B cell (primary cell): ENCODE data around the gene TNIK. TPM values are rescaled to one million over a fixed set of nuclear protein-coding genes. Genes with fewer than 3 reads are reported as not detected.
"Not testable (repeated sequence)": the region's sequence is repeated elsewhere in the genome, so short reads cannot be mapped to it uniquely, and the experiment has no call there.

Experiments used
- ATAC-seq: fragments of 200-7000 bp; cut with Tn5 transposase; one replicate; pipeline ENCODE4 v1.10.0; 2021; ENCODE audit warnings: low read depth, mild to moderate bottlenecking, moderate number of reproducible peaks, moderate library complexity
- CTCF ChIA-PET: fragments of 350-600 bp; sonication (Branson Sonifier 250); formaldehyde crosslinking; loops from one replicate; lab custom pipeline; 2021; ENCODE audit warnings: antibody characterized with exemption, inconsistent platforms; lab: Charles Lee
- POLR2A ChIA-PET: fragments of 350-600 bp; sonication (Branson Sonifier 250); formaldehyde crosslinking; loops from one replicate; lab custom pipeline; 2021; ENCODE audit warnings: antibody characterized with exemption; lab: Charles Lee
- DNase-seq: peaks from one replicate; pipeline ENCODE4 v3.0.0; 2013
- H2AFZ ChIP-seq: 2 replicates; pipeline ENCODE4 v1.6.1; 2012; ENCODE audit warnings: mild to moderate bottlenecking, low read depth, low read length; ENCODE audit not compliant: insufficient read depth, poor library complexity, severe bottlenecking
- H3K27ac ChIP-seq, 2 donors: 1 replicate in 1 of 2; 2 replicates in 1 of 2; pipeline ENCODE4 v1.5.1; 2012 to 2013; ENCODE audit warnings: low read length in 2 of 2, mild to moderate bottlenecking in 2 of 2, moderate library complexity in 1 of 2
- H3K27me3 ChIP-seq, 4 experiments: fragments of 200-600 bp in 1 of 4; sonication (generic) in 1 of 4; replicated peaks in 1 of 4; 1 replicate in 2 of 4; 2 replicates in 2 of 4; pipeline versions ENCODE4 v1.6.1 to v1.7.0; 2013 to 2016; ENCODE audit warnings: low read length in 3 of 4, mild to moderate bottlenecking in 2 of 4, mixed read lengths in 1 of 4, moderate library complexity in 1 of 4; ENCODE audit not compliant: insufficient read depth in 4 of 4, control insufficient read depth in 3 of 4; ENCODE audit errors: control extremely low read depth in 1 of 4
- H3K36me3 ChIP-seq, 2 experiments: replicated peaks in 1 of 2; 1 replicate in 1 of 2; 2 replicates in 1 of 2; pipeline versions ENCODE4 v1.6.1 to v1.7.1; 2013; ENCODE audit warnings: low read length in 1 of 2; ENCODE audit not compliant: insufficient read depth in 2 of 2, control insufficient read depth in 1 of 2; ENCODE audit errors: control extremely low read depth in 1 of 2, extremely low read depth in 1 of 2
- H3K4me1 ChIP-seq, 2 donors: fragments of 200-600 bp in 1 of 2; sonication (generic) in 1 of 2; 1 replicate in 1 of 2; 2 replicates in 1 of 2; pipeline versions ENCODE4 v1.5.1 to v1.6.1; 2013 to 2017; ENCODE audit warnings: low read length in 2 of 2; ENCODE audit not compliant: control insufficient read depth in 2 of 2, insufficient read depth in 2 of 2
- H3K4me2 ChIP-seq: replicated peaks from 2 replicates; pipeline ENCODE3; 2012; ENCODE audit warnings: mild to moderate bottlenecking, low read depth, low read length; ENCODE audit not compliant: poor library complexity, severe bottlenecking
- H3K4me3 ChIP-seq, 5 experiments: fragments of 200-600 bp in 1 of 5; sonication (generic) in 1 of 5; 1 replicate in 3 of 5; 2 replicates in 2 of 5; pipeline versions ENCODE4 v1.5.1 to v1.7.0; 2011 to 2016; ENCODE audit warnings: low read length in 4 of 5, mild to moderate bottlenecking in 4 of 5, low read depth in 2 of 5, control low read depth in 1 of 5, moderate library complexity in 1 of 5; ENCODE audit not compliant: insufficient read depth in 1 of 5; ENCODE audit errors: control extremely low read depth in 1 of 5, extremely low read depth in 1 of 5
- H3K79me2 ChIP-seq: fragments of 200-600 bp; sonication (generic); one replicate; pipeline ENCODE4 v1.6.0; 2016; ENCODE audit warnings: low read length; ENCODE audit not compliant: control insufficient read depth, insufficient read depth
- H3K9ac ChIP-seq: fragments of 200-600 bp; sonication (generic); 2 replicates; pipeline ENCODE4 v1.6.1; 2017; ENCODE audit warnings: mild to moderate bottlenecking, low read length, moderate library complexity
- H3K9me3 ChIP-seq, 3 donors: one replicate each; pipeline versions ENCODE4 v1.6.1 to v1.7.1; 2013; ENCODE audit warnings: low read length in 2 of 3; ENCODE audit not compliant: control insufficient read depth in 2 of 3, insufficient read depth in 1 of 3; ENCODE audit errors: control extremely low read depth in 1 of 3
- H4K20me1 ChIP-seq: 2 replicates; pipeline ENCODE4 v1.6.0; 2012; ENCODE audit warnings: mild to moderate bottlenecking, low read length; ENCODE audit not compliant: insufficient read depth, control insufficient read depth, poor library complexity, severe bottlenecking
- H3K27ac Mint-ChIP-seq: one replicate; pipeline ENCODE4 v1.8.0; 2021; ENCODE audit warnings: mixed read lengths
- H3K27me3 Mint-ChIP-seq: one replicate; pipeline ENCODE4 v1.8.0; 2021; ENCODE audit warnings: mixed read lengths
- H3K4me1 Mint-ChIP-seq: one replicate; pipeline ENCODE4 v1.8.0; 2021; ENCODE audit warnings: mixed read lengths
- H3K4me3 Mint-ChIP-seq: one replicate; pipeline ENCODE4 v1.8.0; 2021; ENCODE audit warnings: mixed read lengths
- H3K9me3 Mint-ChIP-seq: one replicate; pipeline ENCODE4 v1.8.0; 2022; ENCODE audit warnings: mixed read lengths; ENCODE audit not compliant: insufficient read depth
- EZH2 ChIP-seq: IDR thresholded peaks from 2 replicates; pipeline ENCODE4 v1.6.1; 2012; ENCODE audit warnings: borderline replicate concordance, low read depth, mild to moderate bottlenecking, moderate library complexity, low read length; ENCODE audit not compliant: insufficient read depth, poor library complexity, severe bottlenecking
- WGBS: methylation state at CpG from one replicate; pipeline ENCODE4 v1.1.5; 2013; ENCODE audit warnings: missing lambda C conversion rate; ENCODE audit not compliant: insufficient coverage; 5-methylcytosine and 5-hydroxymethylcytosine counted together
- intact Hi-C: fragments of 100-400 bp; cut with micrococcal nuclease; formaldehyde crosslinking; loops from one replicate; pipeline ENCODE4 v1.10.0; 2022
- polyA plus RNA-seq: library from polyadenylated mRNA; depleted of rRNA; stranded (reverse); fragments of >200 nt; gene quantifications from 2 replicates; pipeline ENCODE4 v1.2.3, GENCODE V29; 2012
- total RNA-seq, 2 donors: library from RNA; stranded (reverse); fragments of 120-200 nt in 1 of 2; gene quantifications; 1 replicate in 1 of 2; 2 replicates in 1 of 2; pipeline versions ENCODE4 v1.2.3 to v1.2.4, GENCODE V29; 2013 to 2022
- TF ChIP-seq, protein P1 (sequence below): fragments of 200-600 bp; IDR thresholded peaks from one replicate; pipeline ENCODE4 v1.8.0; 2022; ENCODE audit warnings: antibody characterized with exemption, mild to moderate bottlenecking

The TNIK gene
- total and polyA plus RNA-seq, 2 donors (not counting 1 experiment from before 2014, with no cell fraction given): 0.66 to 7.7 TPM

DNA sequence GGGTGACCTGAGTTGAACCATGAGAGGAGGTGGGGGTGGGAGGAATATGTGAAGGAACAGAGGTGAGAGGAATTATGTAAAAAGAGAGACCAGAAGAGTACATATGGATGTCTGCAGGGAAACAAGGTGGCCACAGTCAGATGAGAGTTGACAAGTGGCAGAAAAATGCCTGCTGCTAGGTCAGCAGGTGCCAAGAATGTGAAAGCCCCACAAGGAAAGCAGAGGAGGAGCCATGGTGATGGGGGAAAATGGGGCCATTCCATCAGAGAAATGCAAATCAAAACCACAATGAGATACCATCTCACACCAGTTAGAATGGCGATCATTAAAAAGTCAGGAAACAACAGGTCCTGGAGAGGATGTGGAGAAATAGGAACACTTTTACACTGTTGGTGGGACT, 156.2 kb downstream of the TNIK start:
- intact Hi-C loops, H3K4me3 ChIP-seq, H3K4me1 Mint-ChIP-seq: not testable (repeated sequence)

DNA sequence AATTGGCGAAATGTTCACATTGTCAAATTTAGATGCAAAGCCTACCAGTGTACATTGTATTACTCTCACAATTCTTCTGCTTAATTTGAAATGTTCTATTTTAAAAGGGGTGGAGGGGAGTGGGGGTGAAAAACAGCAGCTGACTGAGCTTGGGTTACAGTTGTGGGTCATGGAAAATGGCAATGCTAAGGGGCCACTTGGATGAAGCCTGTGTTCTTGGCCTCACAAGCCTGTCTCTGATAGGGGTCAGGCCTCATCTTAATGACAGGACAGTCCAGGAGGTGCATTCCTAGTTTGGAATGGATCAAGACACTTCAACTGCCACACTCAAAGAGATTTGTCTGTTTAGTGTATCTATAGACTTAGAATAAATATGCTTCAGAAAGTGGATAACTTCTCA, 158.2 kb downstream of the TNIK start:
- CTCF ChIA-PET: no interaction called here
- Histone ChIP-seq H4K20me1 (no peaks in the 10 kb centered on the region), H3K9ac (no peak overlapping the region), H3K79me2 (no peaks in the 10 kb centered on the region), H3K36me3 (no peaks in the 10 kb centered on the region), H3K9me3 (no peaks in the 10 kb centered on the region), H3K27me3 (no peaks in the 10 kb centered on the region), H3K4me3 (no peak overlapping the region), H3K4me2 (no peak overlapping the region), H3K4me1 (no peaks in the 10 kb centered on the region), H3K27ac (no peak overlapping the region), H2AFZ (no peak overlapping the region)
- TF ChIP-seq, protein P1, sequence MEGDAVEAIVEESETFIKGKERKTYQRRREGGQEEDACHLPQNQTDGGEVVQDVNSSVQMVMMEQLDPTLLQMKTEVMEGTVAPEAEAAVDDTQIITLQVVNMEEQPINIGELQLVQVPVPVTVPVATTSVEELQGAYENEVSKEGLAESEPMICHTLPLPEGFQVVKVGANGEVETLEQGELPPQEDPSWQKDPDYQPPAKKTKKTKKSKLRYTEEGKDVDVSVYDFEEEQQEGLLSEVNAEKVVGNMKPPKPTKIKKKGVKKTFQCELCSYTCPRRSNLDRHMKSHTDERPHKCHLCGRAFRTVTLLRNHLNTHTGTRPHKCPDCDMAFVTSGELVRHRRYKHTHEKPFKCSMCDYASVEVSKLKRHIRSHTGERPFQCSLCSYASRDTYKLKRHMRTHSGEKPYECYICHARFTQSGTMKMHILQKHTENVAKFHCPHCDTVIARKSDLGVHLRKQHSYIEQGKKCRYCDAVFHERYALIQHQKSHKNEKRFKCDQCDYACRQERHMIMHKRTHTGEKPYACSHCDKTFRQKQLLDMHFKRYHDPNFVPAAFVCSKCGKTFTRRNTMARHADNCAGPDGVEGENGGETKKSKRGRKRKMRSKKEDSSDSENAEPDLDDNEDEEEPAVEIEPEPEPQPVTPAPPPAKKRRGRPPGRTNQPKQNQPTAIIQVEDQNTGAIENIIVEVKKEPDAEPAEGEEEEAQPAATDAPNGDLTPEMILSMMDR: no peak
- TF ChIP-seq EZH2: no peak
- no peak overlapping the region for H3K4me3 Mint-ChIP-seq
- intact Hi-C loops: no loop called here
- no peaks in the 10 kb centered on the region for H3K27me3 Mint-ChIP-seq
- H3K27ac Mint-ChIP-seq: no peak overlapping the region
- POLR2A ChIA-PET: no interaction called here
- WGBS: no CpG with 5 or more reads among the region's 1 CpG
- peaks cover 3% of the 10 kb centered on the region for H3K9me3 Mint-ChIP-seq
- ATAC-seq (no peak), DNase-seq (no peak)
- no peaks in the 10 kb centered on the region for H3K4me1 Mint-ChIP-seq

More for the DNA sequence above, 156.2 kb downstream of the TNIK start:
- H3K9ac ChIP-seq, ATAC-seq, H3K27ac Mint-ChIP-seq, H3K4me3 Mint-ChIP-seq, H3K27me3 ChIP-seq, H4K20me1 ChIP-seq, H3K36me3 ChIP-seq, H3K27ac ChIP-seq, H3K9me3 Mint-ChIP-seq, H2AFZ ChIP-seq, H3K4me1 ChIP-seq, CTCF ChIA-PET, H3K4me2 ChIP-seq, POLR2A ChIA-PET, H3K9me3 ChIP-seq, H3K79me2 ChIP-seq, DNase-seq, H3K27me3 Mint-ChIP-seq: not testable (repeated sequence)
- WGBS: no CpG with 5 or more reads among the region's 1 CpG
